Thymus (tissue), 11 donors: ENCODE results near the gene CHST11. TPM values are rescaled to one million over a fixed set of nuclear protein-coding genes. Genes with fewer than 3 reads are reported as not detected.

Source experiments
- DNase-seq, 9 donors: peaks; one replicate each; pipeline ENCODE4 v3.0.0-alpha.2; 2013; ENCODE audit warnings: low spot score in 9 of 9, low read depth in 6 of 9, missing footprints in 1 of 9
- H3K27ac ChIP-seq, 2 donors: one replicate each; pipeline ENCODE4 v1.5.1; 2013; ENCODE audit warnings: control low read depth in 1 of 2, low read depth in 1 of 2, low read length in 1 of 2, mild to moderate bottlenecking in 1 of 2, moderate library complexity in 1 of 2
- H3K27me3 ChIP-seq, 2 donors: one replicate each; pipeline ENCODE4 v1.5.1; 2013; ENCODE audit warnings: low read length in 1 of 2; ENCODE audit not compliant: control insufficient read depth in 2 of 2, insufficient read depth in 1 of 2
- H3K36me3 ChIP-seq, 2 donors: one replicate each; pipeline ENCODE4 v1.5.1; 2013; ENCODE audit warnings: low read length in 1 of 2, mild to moderate bottlenecking in 1 of 2, moderate library complexity in 1 of 2; ENCODE audit not compliant: control insufficient read depth in 2 of 2, insufficient read depth in 2 of 2
- H3K4me1 ChIP-seq, 2 donors: one replicate each; pipeline ENCODE4 v1.5.1; 2013; ENCODE audit warnings: low read length in 2 of 2; ENCODE audit not compliant: control insufficient read depth in 2 of 2, insufficient read depth in 2 of 2
- H3K4me3 ChIP-seq, 2 donors: one replicate each; pipeline ENCODE4 v1.5.1; 2013; ENCODE audit warnings: low read length in 2 of 2, control low read depth in 1 of 2, mild to moderate bottlenecking in 1 of 2
- H3K9me3 ChIP-seq, 2 donors: one replicate each; pipeline ENCODE4 v1.5.1; 2013; ENCODE audit warnings: low read length in 1 of 2, mild to moderate bottlenecking in 1 of 2; ENCODE audit not compliant: control insufficient read depth in 2 of 2, insufficient read depth in 1 of 2
- WGBS: extraction: QIAGEN DNeasy Blood & Tissue Kit; methylation state at CpG from one replicate; pipeline ENCODE4 v1.1.7; 2013; 5-methylcytosine and 5-hydroxymethylcytosine counted together
- polyA plus RNA-seq: library from polyadenylated mRNA; stranded (reverse); fragments of 200-250 nt; gene quantifications from one replicate; pipeline ENCODE4 v1.2.3, GENCODE V29; 2013
- total RNA-seq: library from RNA; stranded (reverse); fragments of 120-200 nt; gene quantifications from one replicate; pipeline ENCODE4 v1.2.4, GENCODE V29; 2013
- donor health status: healthy.

The CHST11 gene
- total and polyA plus RNA-seq, 2 donors = 6.7 to 21.0 TPM

DNA sequence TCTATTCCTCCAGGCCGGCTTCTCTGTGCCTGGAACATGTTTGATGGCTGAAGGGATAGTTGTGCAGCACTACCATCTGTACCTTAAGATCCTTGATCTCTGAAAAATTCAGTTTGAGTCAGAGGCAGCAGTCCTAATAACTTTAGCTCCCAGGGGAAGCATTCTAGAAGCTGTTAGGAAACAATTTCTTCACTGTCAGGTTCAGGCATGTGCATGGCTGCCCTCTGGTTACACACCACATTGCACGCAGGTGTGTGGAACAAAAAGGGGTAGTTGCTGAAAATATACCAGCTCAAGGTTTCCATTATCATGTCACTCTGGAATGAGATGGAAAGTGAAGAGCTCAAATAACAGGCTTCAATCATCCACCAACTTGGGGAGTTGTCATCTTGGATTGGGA is 80.1 kb downstream of the CHST11 start:
- H3K4me3 ChIP-seq = no peak overlapping the region
- no peaks in the 10 kb centered on the region for H3K27me3 ChIP-seq
- no peak overlapping the region for H3K27ac ChIP-seq
- no peak for DNase-seq
- H3K4me1 ChIP-seq = peaks cover 16 to 24% of the 10 kb centered on the region in 2 donors
- no peaks in the 10 kb centered on the region for H3K9me3 ChIP-seq
- 94% methylated on average over 2 of the region's 2 CpGs for WGBS
- peaks cover 0 to 4% of the 10 kb centered on the region in 2 donors for H3K36me3 ChIP-seq

- 98% methylated on average over 4 of the region's 4 CpGs for WGBS
- Histone ChIP-seq H3K27ac (no peak overlapping the region), H3K4me3 (no peak overlapping the region), H3K36me3 (peaks cover 4 to 6% of the 10 kb centered on the region in 2 donors), H3K27me3 (no peaks in the 10 kb centered on the region), H3K4me1 (peaks cover 10 to 22% of the 10 kb centered on the region in 2 donors), H3K9me3 (no peaks in the 10 kb centered on the region)
- DNase-seq = no peak
Observed at GRCh38 chr12:104538056-104538455, 81.3 kb downstream of the CHST11 start.

- Histone ChIP-seq H3K9me3 (no peaks in the 10 kb centered on the region), H3K4me1 (peaks cover 9 to 18% of the 10 kb centered on the region in 2 donors), H3K4me3 (no peak overlapping the region), H3K27me3 (no peaks in the 10 kb centered on the region), H3K36me3 (peaks cover 4 to 7% of the 10 kb centered on the region in 2 donors), H3K27ac (no peak overlapping the region)
- no peak for DNase-seq
- WGBS = 94% methylated on average over 6 of the region's 6 CpGs
Observed at GRCh38 chr12:104538891-104539462, 82.2 kb downstream of the CHST11 start.

DNA sequence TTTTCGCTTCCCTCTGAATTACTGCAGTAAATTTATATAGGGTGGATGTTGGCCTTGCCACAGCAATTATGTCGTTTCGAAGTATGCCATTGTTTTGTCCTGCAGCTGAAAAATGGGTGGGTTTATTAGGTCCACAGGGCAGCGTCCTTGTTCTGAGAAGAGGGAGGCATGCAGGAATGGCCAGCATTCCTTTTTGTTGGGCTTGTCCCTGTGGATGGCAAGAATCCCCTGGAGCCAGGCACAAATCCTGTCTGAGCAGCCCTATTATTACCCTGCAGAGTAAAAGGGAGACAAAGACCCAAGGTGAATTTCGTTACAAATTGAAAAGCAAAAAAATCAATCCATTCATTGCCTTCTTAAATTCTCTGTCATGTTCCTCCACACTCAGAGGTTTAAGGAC is 88.1 kb downstream of the CHST11 start:
- no peak for DNase-seq
- H3K9me3 ChIP-seq = no peaks in the 10 kb centered on the region
- no peak overlapping the region for H3K27ac ChIP-seq
- H3K27me3 ChIP-seq = no peaks in the 10 kb centered on the region
- 98% methylated on average over 5 of the region's 5 CpGs for WGBS
- peaks cover 0 to 7% of the 10 kb centered on the region in 2 donors for H3K36me3 ChIP-seq
- peaks cover 17 to 23% of the 10 kb centered on the region in 2 donors for H3K4me1 ChIP-seq
- no peak overlapping the region for H3K4me3 ChIP-seq

- Histone ChIP-seq H3K27ac (no peak overlapping the region), H3K36me3 (peaks cover 0 to 7% of the 10 kb centered on the region in 2 donors), H3K4me1 (peaks cover 17 to 18% of the 10 kb centered on the region in 2 donors), H3K9me3 (no peaks in the 10 kb centered on the region), H3K27me3 (no peaks in the 10 kb centered on the region), H3K4me3 (no peak overlapping the region)
- no peak for DNase-seq
- 36% methylated on average over 3 of the region's 3 CpGs for WGBS
Observed at GRCh38 chr12:104546575-104546974, 89.8 kb downstream of the CHST11 start.

- Histone ChIP-seq H3K27ac (no peak overlapping the region), H3K4me1 (peaks cover 17 to 18% of the 10 kb centered on the region in 2 donors), H3K4me3 (no peak overlapping the region), H3K27me3 (no peaks in the 10 kb centered on the region), H3K36me3 (peaks cover 0 to 7% of the 10 kb centered on the region in 2 donors), H3K9me3 (no peaks in the 10 kb centered on the region)
- 78% methylated on average over 9 of the region's 9 CpGs for WGBS
- DNase-seq = no peak
Observed at GRCh38 chr12:104547235-104547634, 90.5 kb downstream of the CHST11 start.

GRCh38 chr12:104549815-104550480 is 93.2 kb downstream of the CHST11 start:
- H3K36me3 ChIP-seq = peaks cover 0 to 4% of the 10 kb centered on the region in 2 donors
- no peak for DNase-seq
- H3K9me3 ChIP-seq = no peaks in the 10 kb centered on the region
- no peaks in the 10 kb centered on the region for H3K27me3 ChIP-seq
- no peak overlapping the region for H3K27ac ChIP-seq
- H3K4me1 ChIP-seq = peaks cover 15 to 17% of the 10 kb centered on the region in 2 donors
- WGBS = 95% methylated on average over 9 of the region's 9 CpGs
- no peak overlapping the region for H3K4me3 ChIP-seq

DNA sequence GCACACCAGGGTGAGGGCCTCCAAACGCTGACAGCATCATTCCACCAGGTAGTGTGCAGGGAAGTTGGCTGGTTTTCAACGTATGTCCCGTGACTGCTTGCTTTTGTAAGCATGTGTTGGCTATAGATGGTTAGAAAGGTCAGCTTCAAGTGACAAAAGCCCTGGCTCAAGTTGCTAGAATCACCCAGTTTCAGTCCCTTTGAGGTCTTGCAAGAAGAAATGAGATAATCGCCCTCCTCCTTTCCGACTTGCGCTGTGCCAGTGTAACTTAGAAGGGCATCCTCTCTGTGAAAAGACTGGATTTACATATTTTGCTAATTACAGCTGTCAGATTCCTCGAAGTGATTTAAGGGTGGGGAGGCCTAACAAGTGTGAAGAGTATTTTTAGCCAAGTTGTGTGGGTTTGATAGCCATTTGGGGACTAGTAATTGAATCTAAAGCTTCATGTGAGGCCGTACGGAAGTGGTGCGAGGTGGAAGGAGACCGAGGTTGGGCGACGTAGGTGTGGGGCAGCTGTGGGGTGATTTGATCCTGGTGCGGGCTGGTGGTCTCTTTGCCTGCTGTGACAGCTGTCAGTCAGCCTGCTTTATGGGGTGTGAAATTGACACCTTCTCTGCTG is 94.7 kb downstream of the CHST11 start:
- Histone ChIP-seq H3K4me3 (no peak overlapping the region), H3K9me3 (no peaks in the 10 kb centered on the region), H3K27ac (no peak overlapping the region), H3K27me3 (no peaks in the 10 kb centered on the region), H3K4me1 (peaks cover 5 to 14% of the 10 kb centered on the region in 2 donors), H3K36me3 (peaks cover 0 to 4% of the 10 kb centered on the region in 2 donors)
- DNase-seq = no peak
- 93% methylated on average over 14 of the region's 14 CpGs for WGBS

- no peak overlapping the region for H3K27ac ChIP-seq
- peaks cover 0 to 6% of the 10 kb centered on the region in 2 donors for H3K4me1 ChIP-seq
- H3K4me3 ChIP-seq = no peak overlapping the region
- H3K36me3 ChIP-seq = peaks cover 4% of the 10 kb centered on the region in 2 donors
- 96% methylated on average over 4 of the region's 4 CpGs for WGBS
- no peak for DNase-seq
- no peaks in the 10 kb centered on the region for H3K9me3 ChIP-seq
- no peaks in the 10 kb centered on the region for H3K27me3 ChIP-seq
Observed at GRCh38 chr12:104553421-104553820, 96.7 kb downstream of the CHST11 start.
